Gastrocnemius medialis (tissue), 4 donors: ENCODE measurements around the gene STRA6. TPM values are rescaled to one million over a fixed set of nuclear protein-coding genes. Genes with fewer than 3 reads are reported as not detected.

ENCODE experiments used
- ATAC-seq, 2 donors: fragments of 150-250 bp; one replicate each; pipeline ENCODE4 v1.9.1; 2016
- DNase-seq, 2 donors: peaks; one replicate each; pipeline ENCODE4 v3.0.0-alpha.2; 2019
- H3K27ac ChIP-seq, 4 donors: fragments of 200-600 bp; sonication (generic); 1 replicate in 1 of 4; 2 replicates in 3 of 4; pipeline ENCODE4 v1.5.1; 2016 to 2018; ENCODE audit warnings: mild to moderate bottlenecking in 2 of 4, moderate library complexity in 1 of 4
- H3K27me3 ChIP-seq, 3 donors: fragments of 200-600 bp; sonication (generic) in 2 of 3; 1 replicate in 1 of 3; 2 replicates in 2 of 3; pipeline versions ENCODE4 v1.5.1 to v1.6.0; 2016 to 2019; ENCODE audit warnings: mild to moderate bottlenecking in 1 of 3, moderate library complexity in 1 of 3
- H3K36me3 ChIP-seq, 2 donors: fragments of 200-600 bp; sonication (generic) in 1 of 2; one replicate each; pipeline ENCODE4 v1.5.1; 2017 to 2018
- H3K4me1 ChIP-seq, 2 donors: fragments of 200-600 bp; sonication (generic) in 1 of 2; one replicate each; pipeline ENCODE4 v1.5.1; 2016 to 2017; ENCODE audit warnings: mild to moderate bottlenecking in 2 of 2
- H3K4me3 ChIP-seq, 4 donors: fragments of 200-600 bp; sonication (generic) in 3 of 4; 1 replicate in 1 of 4; 2 replicates in 3 of 4; pipeline ENCODE4 v1.5.1; 2016 to 2019; ENCODE audit warnings: mild to moderate bottlenecking in 2 of 4
- H3K9me3 ChIP-seq, 3 donors: fragments of 200-600 bp; sonication (generic) in 2 of 3; 1 replicate in 1 of 3; 2 replicates in 2 of 3; pipeline ENCODE4 v1.5.1; 2016 to 2019
- POLR2A ChIP-seq, 2 donors: fragments of 450-650 bp; IDR thresholded peaks; one replicate each; pipeline ENCODE4 v1.6.1; 2017; ENCODE audit warnings: antibody characterized with exemption in 2 of 2, mild to moderate bottlenecking in 2 of 2, moderate library complexity in 2 of 2
- in situ Hi-C, 4 donors: fragments of 200-750 bp; cut with MboI; loops; one replicate each; pipeline versions ENCODE4 v1.15.0 to v1.8.0; 2017; ENCODE audit warnings: low sequenced_read_pairs in 4 of 4
- intact Hi-C: fragments of 100-400 bp; cut with DNase I; formaldehyde crosslinking; loops from one replicate; pipeline ENCODE4 v1.15.1; 2023; ENCODE audit warnings: low total_unique reads
- total RNA-seq, 4 donors: library from RNA; depleted of rRNA; stranded (reverse); fragments of >200 nt; gene quantifications; one replicate each; pipeline versions ENCODE4 v1.1.0 to v1.2.3, GENCODE V29; 2016
- TF ChIP-seq, protein P1 (sequence below), 5 experiments: fragments of 450-650 bp in 3 of 5; fragments of 200-600 bp in 2 of 5; sonication (generic) in 2 of 5; IDR thresholded peaks in 4 of 5; conservative IDR thresholded peaks in 1 of 5; 1 replicate in 4 of 5; 2 replicates in 1 of 5; pipeline ENCODE4 v1.5.1; 2016 to 2019; ENCODE audit warnings: antibody characterized with exemption in 5 of 5, mild to moderate bottlenecking in 3 of 5, moderate library complexity in 3 of 5

The STRA6 gene
- total RNA-seq, 4 donors from 2014 or later: not detected

DNA sequence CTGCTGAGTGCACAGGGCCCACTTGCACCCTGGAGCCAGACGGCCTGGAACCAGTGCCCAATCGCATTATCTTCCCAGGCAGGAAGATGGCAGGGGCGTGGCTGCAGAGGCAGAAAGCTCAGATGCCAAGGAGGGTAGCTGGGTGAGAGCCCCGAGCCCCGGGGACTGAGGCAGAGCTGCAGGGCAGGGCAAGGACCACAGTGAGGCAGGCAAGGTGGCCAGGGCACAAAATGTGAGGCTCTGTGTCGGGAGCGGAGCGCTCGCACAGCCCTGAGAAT lies 31.9 kb upstream of the STRA6 start:
- ATAC-seq (no peak), DNase-seq (no peak)
- peaks cover 1 to 4% of the 10 kb centered on the region in 2 donors for H3K4me1 ChIP-seq
- TF ChIP-seq, protein P1, sequence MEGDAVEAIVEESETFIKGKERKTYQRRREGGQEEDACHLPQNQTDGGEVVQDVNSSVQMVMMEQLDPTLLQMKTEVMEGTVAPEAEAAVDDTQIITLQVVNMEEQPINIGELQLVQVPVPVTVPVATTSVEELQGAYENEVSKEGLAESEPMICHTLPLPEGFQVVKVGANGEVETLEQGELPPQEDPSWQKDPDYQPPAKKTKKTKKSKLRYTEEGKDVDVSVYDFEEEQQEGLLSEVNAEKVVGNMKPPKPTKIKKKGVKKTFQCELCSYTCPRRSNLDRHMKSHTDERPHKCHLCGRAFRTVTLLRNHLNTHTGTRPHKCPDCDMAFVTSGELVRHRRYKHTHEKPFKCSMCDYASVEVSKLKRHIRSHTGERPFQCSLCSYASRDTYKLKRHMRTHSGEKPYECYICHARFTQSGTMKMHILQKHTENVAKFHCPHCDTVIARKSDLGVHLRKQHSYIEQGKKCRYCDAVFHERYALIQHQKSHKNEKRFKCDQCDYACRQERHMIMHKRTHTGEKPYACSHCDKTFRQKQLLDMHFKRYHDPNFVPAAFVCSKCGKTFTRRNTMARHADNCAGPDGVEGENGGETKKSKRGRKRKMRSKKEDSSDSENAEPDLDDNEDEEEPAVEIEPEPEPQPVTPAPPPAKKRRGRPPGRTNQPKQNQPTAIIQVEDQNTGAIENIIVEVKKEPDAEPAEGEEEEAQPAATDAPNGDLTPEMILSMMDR (IDR thresholded peaks at IDR 0.05 in 4 of 5, conservative IDR thresholded peaks at IDR 0.05 in 1 of 5): no peak
- TF ChIP-seq POLR2A (IDR thresholded peaks at IDR 0.05): no peak
- intact Hi-C loops (no loop called here), in situ Hi-C loops (no loop called here)
- no peak overlapping the region for H3K4me3 ChIP-seq
- H3K27me3 ChIP-seq: no peaks in the 10 kb centered on the region
- H3K9me3 ChIP-seq: no peaks in the 10 kb centered on the region
- no peaks in the 10 kb centered on the region for H3K36me3 ChIP-seq
- H3K27ac ChIP-seq: no peak overlapping the region

DNA sequence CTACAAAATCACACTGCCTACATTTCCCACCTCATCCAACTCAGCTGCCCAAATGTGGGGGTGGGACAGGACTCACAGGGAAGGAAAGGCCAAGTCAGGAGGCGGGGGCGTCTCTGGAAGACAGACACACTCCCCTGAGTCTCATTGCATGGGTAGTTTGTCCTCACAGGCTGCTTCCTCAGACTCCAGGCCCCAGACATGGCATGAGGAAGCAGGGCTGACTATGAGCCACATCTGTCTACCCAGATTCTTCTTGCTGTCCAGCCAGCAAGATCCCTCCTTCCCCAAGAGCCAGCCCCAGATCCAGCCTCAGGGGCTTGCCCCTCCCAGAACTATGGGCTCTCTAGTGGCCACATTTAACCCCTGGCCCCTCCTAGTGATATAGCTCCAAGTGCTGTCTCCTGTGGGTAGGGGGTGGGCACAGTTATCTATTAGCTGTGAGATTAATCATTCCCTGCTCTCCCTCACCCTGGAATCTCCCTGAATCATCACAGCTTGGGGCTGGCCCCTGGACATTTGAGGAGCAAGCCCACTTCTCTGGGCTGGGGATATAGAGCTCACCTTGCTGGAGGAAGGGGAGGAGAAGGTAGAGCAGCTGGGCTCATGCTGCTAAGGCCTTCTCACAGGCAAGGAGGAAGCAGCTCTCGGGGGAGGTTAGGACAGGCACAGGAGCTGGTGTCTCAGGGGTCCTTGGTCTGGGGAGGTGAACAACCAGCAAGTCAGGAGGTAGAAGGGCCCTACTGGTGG lies 31.4 kb upstream of the STRA6 start:
- Histone ChIP-seq H3K4me3 (no peak overlapping the region), H3K4me1 (peaks cover 0 to 1% of the 10 kb centered on the region in 2 donors), H3K27ac (no peak overlapping the region), H3K27me3 (no peaks in the 10 kb centered on the region), H3K36me3 (no peaks in the 10 kb centered on the region), H3K9me3 (no peaks in the 10 kb centered on the region)
- intact Hi-C loops: no loop called here
- in situ Hi-C loops: no loop called here
- ATAC-seq (no peak), DNase-seq (no peak)
- TF ChIP-seq POLR2A (IDR thresholded peaks at IDR 0.05): no peak
- TF ChIP-seq, protein P1 (IDR thresholded peaks at IDR 0.05 in 4 of 5, conservative IDR thresholded peaks at IDR 0.05 in 1 of 5): no peak

DNA sequence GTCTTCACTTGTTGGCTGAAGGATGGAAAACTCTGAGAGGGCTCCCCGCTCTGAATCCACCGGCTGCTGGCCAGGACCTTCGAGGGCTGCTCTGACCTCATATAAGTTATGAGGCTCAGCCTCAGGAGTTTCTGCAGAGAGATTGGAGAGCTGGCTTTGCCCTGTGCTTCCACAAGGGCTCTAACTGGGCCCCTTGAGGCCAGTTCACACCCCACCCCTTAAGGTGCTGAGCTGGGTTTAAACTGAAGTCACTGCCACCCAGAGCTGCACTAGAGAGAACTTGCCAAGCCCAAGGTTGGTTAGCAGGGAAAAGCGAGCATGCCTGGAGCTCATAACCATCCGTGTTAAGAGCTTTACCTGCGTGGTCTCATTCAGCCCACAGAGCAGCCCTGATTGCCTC lies 30.8 kb upstream of the STRA6 start:
- DNase-seq: no peak
- Histone ChIP-seq H3K27ac (no peak overlapping the region), H3K9me3 (no peaks in the 10 kb centered on the region), H3K4me3 (no peak overlapping the region), H3K36me3 (no peaks in the 10 kb centered on the region), H3K27me3 (no peaks in the 10 kb centered on the region), H3K4me1 (peaks cover 3 to 8% of the 10 kb centered on the region in 2 donors)
- no peak for TF ChIP-seq POLR2A (IDR thresholded peaks at IDR 0.05)
- TF ChIP-seq, protein P1 (IDR thresholded peaks at IDR 0.05 in 4 of 5, conservative IDR thresholded peaks at IDR 0.05 in 1 of 5): no peak
- in situ Hi-C loops: no loop called here
- intact Hi-C loops: no loop called here
- ATAC-seq: no peak

DNA sequence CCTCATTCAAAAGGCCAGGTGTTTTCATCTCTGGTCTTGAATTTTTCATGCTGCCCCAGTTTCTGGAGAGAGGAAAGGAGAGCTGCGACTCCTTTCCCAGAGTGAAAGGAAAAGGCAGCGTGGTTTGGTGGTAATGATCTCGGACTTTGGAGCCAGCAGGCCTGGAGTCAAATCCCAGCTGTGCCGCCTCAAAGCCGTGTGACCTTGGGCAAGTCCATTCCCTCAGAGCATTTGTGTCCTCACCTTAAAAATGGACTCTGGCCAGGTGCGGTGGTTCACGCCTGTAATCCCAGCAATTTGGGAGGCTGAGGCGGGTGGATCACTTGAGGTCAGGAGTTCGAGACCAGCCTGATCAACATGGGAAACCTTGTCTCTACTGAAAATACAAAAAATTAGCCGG lies 28.9 kb upstream of the STRA6 start:
- Histone ChIP-seq H3K9me3 (no peaks in the 10 kb centered on the region), H3K4me3 (no peak overlapping the region), H3K27me3 (peaks cover 0 to 2% (median 0%) of the 10 kb centered on the region in 3 donors), H3K27ac (no peak overlapping the region), H3K36me3 (no peaks in the 10 kb centered on the region), H3K4me1 (peaks cover 9 to 13% of the 10 kb centered on the region in 2 donors)
- in situ Hi-C loops (no loop called here), intact Hi-C loops (no loop called here)
- DNase-seq: no peak
- ATAC-seq: no peak
- no peak for TF ChIP-seq POLR2A (IDR thresholded peaks at IDR 0.05)
- TF ChIP-seq, protein P1 (IDR thresholded peaks at IDR 0.05 in 4 of 5, conservative IDR thresholded peaks at IDR 0.05 in 1 of 5): no peak

DNA sequence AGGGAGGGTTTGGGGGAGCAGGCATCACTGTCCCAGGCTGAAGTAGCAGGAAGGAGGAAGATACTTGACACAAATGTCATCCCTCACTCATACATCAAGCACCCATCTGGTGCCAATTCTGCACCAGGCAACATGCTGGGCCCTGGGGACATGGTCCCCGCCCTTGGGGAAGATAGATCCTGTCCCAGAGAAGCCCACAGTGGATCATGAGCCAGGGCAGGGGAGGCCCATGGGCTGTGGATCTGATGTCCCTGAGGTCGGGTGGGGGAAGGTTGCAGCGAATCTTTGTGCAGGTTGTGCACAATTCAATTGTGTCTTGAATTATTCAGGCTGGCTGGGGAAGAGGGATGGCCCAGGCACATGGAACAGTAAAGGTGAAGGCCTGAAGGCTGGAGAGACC lies 27.1 kb upstream of the STRA6 start:
- Histone ChIP-seq H3K4me3 (no peak overlapping the region), H3K27me3 (peaks cover 0 to 2% (median 0%) of the 10 kb centered on the region in 3 donors), H3K27ac (no peak overlapping the region), H3K9me3 (no peaks in the 10 kb centered on the region), H3K36me3 (no peaks in the 10 kb centered on the region), H3K4me1 (peaks cover 9 to 13% of the 10 kb centered on the region in 2 donors)
- no peak for ATAC-seq
- intact Hi-C loops: no loop called here
- DNase-seq: no peak
- TF ChIP-seq POLR2A (IDR thresholded peaks at IDR 0.05): no peak
- TF ChIP-seq, protein P1 (IDR thresholded peaks at IDR 0.05 in 4 of 5, conservative IDR thresholded peaks at IDR 0.05 in 1 of 5): no peak
- in situ Hi-C loops: no loop called here
